ENCODE measurements around the gene FARP1. TPM values are rescaled to one million over a fixed set of nuclear protein-coding genes. Genes with fewer than 3 reads are reported as not detected.
A peak's percentile ranks its signal among the peaks of the same experiment; 100 is the strongest.

FARP1 gene
- total RNA-seq, 1 donor, result 125 TPM

GRCh38 chr13:98423417-98423816, 280.5 kb downstream of the FARP1 start:
- no peak overlapping the region for H3K4me3 ChIP-seq (ENCODE audit: low read depth, low read length)
- no peak for DNase-seq (ENCODE audit: low read depth)
- TF ChIP-seq CTCF (IDR thresholded peaks at IDR 0.05; ENCODE audit: insufficient read depth, low read depth, low read length), result no peak

GRCh38 chr13:98427331-98427995, 284.6 kb downstream of the FARP1 start:
- no peak for TF ChIP-seq CTCF (IDR thresholded peaks at IDR 0.05; ENCODE audit: insufficient read depth, low read depth, low read length)
- no peak overlapping the region for H3K4me3 ChIP-seq (ENCODE audit: low read depth, low read length)
- DNase-seq (ENCODE audit: low read depth), result no peak

GRCh38 chr13:98428256-98428966, 285.5 kb downstream of the FARP1 start:
- DNase-seq (ENCODE audit: low read depth), result no peak
- H3K4me3 ChIP-seq (ENCODE audit: low read depth, low read length), result no peak overlapping the region
- no peak for TF ChIP-seq CTCF (IDR thresholded peaks at IDR 0.05; ENCODE audit: insufficient read depth, low read depth, low read length)

- no peak overlapping the region for H3K4me3 ChIP-seq (ENCODE audit: low read depth, low read length)
- TF ChIP-seq CTCF (IDR thresholded peaks at IDR 0.05; ENCODE audit: insufficient read depth, low read depth, low read length), result no peak
- no peak for DNase-seq (ENCODE audit: low read depth)
Observed at GRCh38 chr13:98429081-98429480, 286.2 kb downstream of the FARP1 start.

GRCh38 chr13:98429531-98429930, 286.6 kb downstream of the FARP1 start:
- no peak overlapping the region for H3K4me3 ChIP-seq (ENCODE audit: low read depth, low read length)
- no peak for DNase-seq (ENCODE audit: low read depth)
- no peak for TF ChIP-seq CTCF (IDR thresholded peaks at IDR 0.05; ENCODE audit: insufficient read depth, low read depth, low read length)

GRCh38 chr13:98429977-98430736, 287.3 kb downstream of the FARP1 start:
- TF ChIP-seq CTCF (IDR thresholded peaks at IDR 0.05; ENCODE audit: insufficient read depth, low read depth, low read length), result no peak
- no peak overlapping the region for H3K4me3 ChIP-seq (ENCODE audit: low read depth, low read length)
- DNase-seq (ENCODE audit: low read depth), result peak; percentile 36
